B cell (primary cell): ENCODE data around the gene GCKR. TPM values are rescaled to one million over a fixed set of nuclear protein-coding genes. Genes with fewer than 3 reads are reported as not detected.

ENCODE experiments used
- ATAC-seq: fragments of 200-7000 bp; cut with Tn5 transposase; one replicate; pipeline ENCODE4 v1.10.0; 2021; ENCODE audit warnings: low read depth, mild to moderate bottlenecking, moderate number of reproducible peaks, moderate library complexity
- CTCF ChIA-PET: fragments of 350-600 bp; sonication (Branson Sonifier 250); formaldehyde crosslinking; loops from one replicate; lab custom pipeline; 2021; ENCODE audit warnings: antibody characterized with exemption, inconsistent platforms; lab: Charles Lee
- POLR2A ChIA-PET: fragments of 350-600 bp; sonication (Branson Sonifier 250); formaldehyde crosslinking; loops from one replicate; lab custom pipeline; 2021; ENCODE audit warnings: antibody characterized with exemption; lab: Charles Lee
- DNase-seq: peaks from one replicate; pipeline ENCODE4 v3.0.0; 2013
- H2AFZ ChIP-seq: 2 replicates; pipeline ENCODE4 v1.6.1; 2012; ENCODE audit warnings: mild to moderate bottlenecking, low read depth, low read length; ENCODE audit not compliant: insufficient read depth, poor library complexity, severe bottlenecking
- H3K27ac ChIP-seq, 2 donors: 1 replicate in 1 of 2; 2 replicates in 1 of 2; pipeline ENCODE4 v1.5.1; 2012 to 2013; ENCODE audit warnings: low read length in 2 of 2, mild to moderate bottlenecking in 2 of 2, moderate library complexity in 1 of 2
- H3K27me3 ChIP-seq, 4 experiments: fragments of 200-600 bp in 1 of 4; sonication (generic) in 1 of 4; replicated peaks in 1 of 4; 1 replicate in 2 of 4; 2 replicates in 2 of 4; pipeline versions ENCODE4 v1.6.1 to v1.7.0; 2013 to 2016; ENCODE audit warnings: low read length in 3 of 4, mild to moderate bottlenecking in 2 of 4, mixed read lengths in 1 of 4, moderate library complexity in 1 of 4; ENCODE audit not compliant: insufficient read depth in 4 of 4, control insufficient read depth in 3 of 4; ENCODE audit errors: control extremely low read depth in 1 of 4
- H3K36me3 ChIP-seq, 2 experiments: replicated peaks in 1 of 2; 1 replicate in 1 of 2; 2 replicates in 1 of 2; pipeline versions ENCODE4 v1.6.1 to v1.7.1; 2013; ENCODE audit warnings: low read length in 1 of 2; ENCODE audit not compliant: insufficient read depth in 2 of 2, control insufficient read depth in 1 of 2; ENCODE audit errors: control extremely low read depth in 1 of 2, extremely low read depth in 1 of 2
- H3K4me1 ChIP-seq, 2 donors: fragments of 200-600 bp in 1 of 2; sonication (generic) in 1 of 2; 1 replicate in 1 of 2; 2 replicates in 1 of 2; pipeline versions ENCODE4 v1.5.1 to v1.6.1; 2013 to 2017; ENCODE audit warnings: low read length in 2 of 2; ENCODE audit not compliant: control insufficient read depth in 2 of 2, insufficient read depth in 2 of 2
- H3K4me2 ChIP-seq: replicated peaks from 2 replicates; pipeline ENCODE3; 2012; ENCODE audit warnings: mild to moderate bottlenecking, low read depth, low read length; ENCODE audit not compliant: poor library complexity, severe bottlenecking
- H3K4me3 ChIP-seq, 5 experiments: fragments of 200-600 bp in 1 of 5; sonication (generic) in 1 of 5; 1 replicate in 3 of 5; 2 replicates in 2 of 5; pipeline versions ENCODE4 v1.5.1 to v1.7.0; 2011 to 2016; ENCODE audit warnings: low read length in 4 of 5, mild to moderate bottlenecking in 4 of 5, low read depth in 2 of 5, control low read depth in 1 of 5, moderate library complexity in 1 of 5; ENCODE audit not compliant: insufficient read depth in 1 of 5; ENCODE audit errors: control extremely low read depth in 1 of 5, extremely low read depth in 1 of 5
- H3K79me2 ChIP-seq: fragments of 200-600 bp; sonication (generic); one replicate; pipeline ENCODE4 v1.6.0; 2016; ENCODE audit warnings: low read length; ENCODE audit not compliant: control insufficient read depth, insufficient read depth
- H3K9ac ChIP-seq: fragments of 200-600 bp; sonication (generic); 2 replicates; pipeline ENCODE4 v1.6.1; 2017; ENCODE audit warnings: mild to moderate bottlenecking, low read length, moderate library complexity
- H3K9me3 ChIP-seq, 3 donors: one replicate each; pipeline versions ENCODE4 v1.6.1 to v1.7.1; 2013; ENCODE audit warnings: low read length in 2 of 3; ENCODE audit not compliant: control insufficient read depth in 2 of 3, insufficient read depth in 1 of 3; ENCODE audit errors: control extremely low read depth in 1 of 3
- H4K20me1 ChIP-seq: 2 replicates; pipeline ENCODE4 v1.6.0; 2012; ENCODE audit warnings: mild to moderate bottlenecking, low read length; ENCODE audit not compliant: insufficient read depth, control insufficient read depth, poor library complexity, severe bottlenecking
- H3K27ac Mint-ChIP-seq: one replicate; pipeline ENCODE4 v1.8.0; 2021; ENCODE audit warnings: mixed read lengths
- H3K27me3 Mint-ChIP-seq: one replicate; pipeline ENCODE4 v1.8.0; 2021; ENCODE audit warnings: mixed read lengths
- H3K4me1 Mint-ChIP-seq: one replicate; pipeline ENCODE4 v1.8.0; 2021; ENCODE audit warnings: mixed read lengths
- H3K4me3 Mint-ChIP-seq: one replicate; pipeline ENCODE4 v1.8.0; 2021; ENCODE audit warnings: mixed read lengths
- H3K9me3 Mint-ChIP-seq: one replicate; pipeline ENCODE4 v1.8.0; 2022; ENCODE audit warnings: mixed read lengths; ENCODE audit not compliant: insufficient read depth
- CTCF ChIP-seq: fragments of 200-600 bp; IDR thresholded peaks from one replicate; pipeline ENCODE4 v1.8.0; 2022; ENCODE audit warnings: antibody characterized with exemption, mild to moderate bottlenecking
- EZH2 ChIP-seq: IDR thresholded peaks from 2 replicates; pipeline ENCODE4 v1.6.1; 2012; ENCODE audit warnings: borderline replicate concordance, low read depth, mild to moderate bottlenecking, moderate library complexity, low read length; ENCODE audit not compliant: insufficient read depth, poor library complexity, severe bottlenecking
- WGBS: methylation state at CpG from one replicate; pipeline ENCODE4 v1.1.5; 2013; ENCODE audit warnings: missing lambda C conversion rate; ENCODE audit not compliant: insufficient coverage; 5-methylcytosine and 5-hydroxymethylcytosine counted together
- intact Hi-C: fragments of 100-400 bp; cut with micrococcal nuclease; formaldehyde crosslinking; loops from one replicate; pipeline ENCODE4 v1.10.0; 2022
- polyA plus RNA-seq: library from polyadenylated mRNA; depleted of rRNA; stranded (reverse); fragments of >200 nt; gene quantifications from 2 replicates; pipeline ENCODE4 v1.2.3, GENCODE V29; 2012
- small RNA-seq: library from RNA; depleted of rRNA; stranded (forward); fragments of <200 nt; gene quantifications from one replicate; pipeline ENCODE3, GENCODE V24; 2012; ENCODE audit warnings: low replicate concordance, low read depth; ENCODE audit not compliant: insufficient read length
- total RNA-seq, 2 donors: library from RNA; stranded (reverse); fragments of 120-200 nt in 1 of 2; gene quantifications; 1 replicate in 1 of 2; 2 replicates in 1 of 2; pipeline versions ENCODE4 v1.2.3 to v1.2.4, GENCODE V29; 2013 to 2022

GCKR gene
- total and polyA plus RNA-seq, 2 donors (not counting 1 experiment from before 2014, with no cell fraction given), result not detected

GRCh38 chr2:27572439-27572838 lies 75.8 kb downstream of the GCKR start:
- Histone ChIP-seq H3K4me1 (no peaks in the 10 kb centered on the region), H3K27ac (no peak overlapping the region), H2AFZ (no peak overlapping the region), H3K79me2 (no peaks in the 10 kb centered on the region), H4K20me1 (no peaks in the 10 kb centered on the region), H3K9ac (no peak overlapping the region), H3K4me2 (no peak overlapping the region), H3K9me3 (peaks cover 0 to 3% (median 2%) of the 10 kb centered on the region in 3 donors), H3K36me3 (no peaks in the 10 kb centered on the region), H3K4me3 (no peak overlapping the region), H3K27me3 (peaks cover 0 to 26% (median 16%) of the 10 kb centered on the region in 4 experiments)
- ChIA-PET POLR2A (no interaction called here), CTCF (no interaction called here)
- Mint-ChIP-seq H3K4me1 (no peaks in the 10 kb centered on the region), H3K9me3 (peaks cover 3% of the 10 kb centered on the region), H3K4me3 (no peak overlapping the region), H3K27ac (no peak overlapping the region), H3K27me3 (peaks cover 33% of the 10 kb centered on the region)
- no peak for ATAC-seq
- DNase-seq, result no peak
- TF ChIP-seq CTCF, result no peak
- TF ChIP-seq EZH2, result no peak
- WGBS, result 58% methylated on average over 2 of the region's 2 CpGs
- intact Hi-C loops, result no loop called here

GRCh38 chr2:27572998-27573429 lies 76.4 kb downstream of the GCKR start:
- 93% methylated on average over 5 of the region's 6 CpGs for WGBS
- H3K27me3 ChIP-seq, result peaks cover 0 to 22% (median 12%) of the 10 kb centered on the region in 4 experiments
- no peak overlapping the region for H2AFZ ChIP-seq
- Mint-ChIP-seq H3K4me1 (no peaks in the 10 kb centered on the region), H3K9me3 (peaks cover 3% of the 10 kb centered on the region), H3K27ac (no peak overlapping the region), H3K4me3 (no peak overlapping the region), H3K27me3 (peaks cover 34% of the 10 kb centered on the region)
- no peak for DNase-seq
- ChIA-PET CTCF (no interaction called here), POLR2A (no interaction called here)
- no peaks in the 10 kb centered on the region for H4K20me1 ChIP-seq
- no peaks in the 10 kb centered on the region for H3K79me2 ChIP-seq
- H3K9me3 ChIP-seq, result peaks cover 0 to 2% (median 2%) of the 10 kb centered on the region in 3 donors
- H3K4me2 ChIP-seq, result no peak overlapping the region
- no peak overlapping the region for H3K4me3 ChIP-seq
- no peaks in the 10 kb centered on the region for H3K36me3 ChIP-seq
- intact Hi-C loops, result no loop called here
- no peak for ATAC-seq
- no peak overlapping the region for H3K9ac ChIP-seq
- no peak overlapping the region for H3K27ac ChIP-seq
- no peak for TF ChIP-seq EZH2
- no peak for TF ChIP-seq CTCF
- no peaks in the 10 kb centered on the region for H3K4me1 ChIP-seq

Small RNA genes lying within 50 kb of the gene (small RNA-seq; reads per million reads assigned to genes)
- gene RNU6-986P, result not detected

Other genes with a start within 250 kb of the GCKR start
- not detected in 2 replicates for gene SLC30A3, start 233.8 kb upstream of the GCKR start, total RNA-seq
- 0.07 and 0.09 TPM in 2 replicates for gene SLC30A3, start 233.8 kb upstream of the GCKR start, polyA plus RNA-seq
- gene DNAJC5G, start 221.4 kb upstream of the GCKR start, total RNA-seq, result 0.39 TPM in 1 of 2 replicates, not detected in the other
- not detected in 2 replicates for gene DNAJC5G, start 221.4 kb upstream of the GCKR start, polyA plus RNA-seq
- not detected in 2 replicates for gene TRIM54, start 214.4 kb upstream of the GCKR start, total RNA-seq
- not detected in 2 replicates for gene TRIM54, start 214.4 kb upstream of the GCKR start, polyA plus RNA-seq
- gene UCN, start 188.4 kb upstream of the GCKR start, total RNA-seq, result 2.7 and 3.6 TPM in 2 replicates
- 4.3 and 4.5 TPM in 2 replicates for gene UCN, start 188.4 kb upstream of the GCKR start, polyA plus RNA-seq
- 103 and 111 TPM in 2 replicates for gene MPV17, start 173.7 kb upstream of the GCKR start, total RNA-seq
- 137 and 148 TPM in 2 replicates for gene MPV17, start 173.7 kb upstream of the GCKR start, polyA plus RNA-seq
- gene GTF3C2, start 140.1 kb upstream of the GCKR start, total RNA-seq, result 114 and 121 TPM in 2 replicates
- 84.8 and 91.4 TPM in 2 replicates for gene GTF3C2, start 140.1 kb upstream of the GCKR start, polyA plus RNA-seq
- 50.5 and 56.7 TPM in 2 replicates for gene EIF2B4, start 126.5 kb upstream of the GCKR start, total RNA-seq
- gene EIF2B4, start 126.5 kb upstream of the GCKR start, polyA plus RNA-seq, result 33.8 and 47.7 TPM in 2 replicates
- 158 and 162 TPM in 2 replicates for gene SNX17, start 126.2 kb upstream of the GCKR start, total RNA-seq
- 79.6 and 103 TPM in 2 replicates for gene SNX17, start 126.2 kb upstream of the GCKR start, polyA plus RNA-seq
- 29.0 and 31.7 TPM in 2 replicates for gene ZNF513, start 116.1 kb upstream of the GCKR start, total RNA-seq
- gene ZNF513, start 116.1 kb upstream of the GCKR start, polyA plus RNA-seq, result 29.5 and 36.8 TPM in 2 replicates
- gene PPM1G, start 87.2 kb upstream of the GCKR start, total RNA-seq, result 45.5 and 48.9 TPM in 2 replicates
- gene PPM1G, start 87.2 kb upstream of the GCKR start, polyA plus RNA-seq, result 23.7 and 27.1 TPM in 2 replicates
- 109 and 115 TPM in 2 replicates for gene NRBP1, start 68.2 kb upstream of the GCKR start, total RNA-seq
- gene NRBP1, start 68.2 kb upstream of the GCKR start, polyA plus RNA-seq, result 69.2 and 105 TPM in 2 replicates
- gene KRTCAP3, start 54.5 kb upstream of the GCKR start, total RNA-seq, result 15.0 and 16.5 TPM in 2 replicates
- 8.6 TPM in 2 replicates for gene KRTCAP3, start 54.5 kb upstream of the GCKR start, polyA plus RNA-seq
- 33.3 and 41.0 TPM in 2 replicates for gene IFT172, start 7.1 kb upstream of the GCKR start, total RNA-seq
- 20.1 and 21.4 TPM in 2 replicates for gene IFT172, start 7.1 kb upstream of the GCKR start, polyA plus RNA-seq
- gene FNDC4, start 1.6 kb upstream of the GCKR start, total RNA-seq, result not detected in 2 replicates
- gene FNDC4, start 1.6 kb upstream of the GCKR start, polyA plus RNA-seq, result 0.17 and 0.31 TPM in 2 replicates
- gene ZNF512, start 86.2 kb downstream of the GCKR start, total RNA-seq, result 65.2 and 72.3 TPM in 2 replicates
- 26.4 and 33.3 TPM in 2 replicates for gene ZNF512, start 86.2 kb downstream of the GCKR start, polyA plus RNA-seq
- 1.3 and 2.2 TPM in 2 replicates for gene CCDC121, start 132.2 kb downstream of the GCKR start, total RNA-seq
- gene CCDC121, start 132.2 kb downstream of the GCKR start, polyA plus RNA-seq, result 0.65 and 0.95 TPM in 2 replicates
- 26.0 and 27.8 TPM in 2 replicates for gene GPN1, start 132.2 kb downstream of the GCKR start, total RNA-seq
- 17.4 and 17.5 TPM in 2 replicates for gene GPN1, start 132.2 kb downstream of the GCKR start, polyA plus RNA-seq
- gene SUPT7L, start 166.8 kb downstream of the GCKR start, total RNA-seq, result 40.2 and 40.7 TPM in 2 replicates
- 42.4 and 56.9 TPM in 2 replicates for gene SUPT7L, start 166.8 kb downstream of the GCKR start, polyA plus RNA-seq
- 23.1 and 25.6 TPM in 2 replicates for gene SLC4A1AP, start 167.1 kb downstream of the GCKR start, total RNA-seq
- 8.9 and 14.7 TPM in 2 replicates for gene SLC4A1AP, start 167.1 kb downstream of the GCKR start, polyA plus RNA-seq